Dermis blood vessel endothelial cell (primary cell): Measurements from ENCODE around the gene MUC5B. TPM values are rescaled to one million over a fixed set of nuclear protein-coding genes. Genes with fewer than 3 reads are reported as not detected.
"Not testable (repeated sequence)": the region's sequence is repeated elsewhere in the genome, so short reads cannot be mapped to it uniquely, and the experiment has no call there.

Source experiments
- DNase-seq: peaks from one replicate; pipeline ENCODE4 v3.0.0; 2010
- total RNA-seq: library from RNA; depleted of rRNA; stranded (reverse); fragments of >200 nt; gene quantifications from 2 replicates; pipeline ENCODE4 v1.2.3, GENCODE V29; 2014

The MUC5B gene
- total RNA-seq, 1 donor from 2014 or later, result not detected

- DNase-seq, result no peak
These were observed 11.3 kb downstream of the MUC5B start for GRCh38 chr11:1234054-1234720.

GRCh38 chr11:1234771-1235305, 12.0 kb downstream of the MUC5B start:
- no peak for DNase-seq

- no peak for DNase-seq
These were observed 12.5 kb downstream of the MUC5B start for GRCh38 chr11:1235306-1235900.

- DNase-seq, result no peak
These were observed 13.0 kb downstream of the MUC5B start for GRCh38 chr11:1235901-1236315.

- DNase-seq, result no peak
These were observed 13.7 kb downstream of the MUC5B start for GRCh38 chr11:1236316-1237127.

- no peak for DNase-seq
These were observed 14.3 kb downstream of the MUC5B start for GRCh38 chr11:1237128-1237580.

GRCh38 chr11:1237851-1238250, 15.0 kb downstream of the MUC5B start:
- DNase-seq, result no peak

GRCh38 chr11:1238767-1239595, 16.1 kb downstream of the MUC5B start:
- no peak for DNase-seq

- DNase-seq, result no peak
These were observed 16.8 kb downstream of the MUC5B start for GRCh38 chr11:1239596-1240205.

GRCh38 chr11:1240771-1241170, 17.9 kb downstream of the MUC5B start:
- DNase-seq, result no peak

GRCh38 chr11:1241706-1242105, 18.8 kb downstream of the MUC5B start:
- no peak for DNase-seq

- DNase-seq, result no peak
These were observed 19.4 kb downstream of the MUC5B start for GRCh38 chr11:1242289-1242688.

GRCh38 chr11:1242751-1243150, 19.9 kb downstream of the MUC5B start:
- not testable (repeated sequence) for DNase-seq

- DNase-seq, result not testable (repeated sequence)
These were observed 20.7 kb downstream of the MUC5B start for GRCh38 chr11:1243521-1243920.

- DNase-seq, result not testable (repeated sequence)
These were observed 21.7 kb downstream of the MUC5B start for GRCh38 chr11:1244557-1244956.

GRCh38 chr11:1245717-1246116, 22.9 kb downstream of the MUC5B start:
- DNase-seq, result not testable (repeated sequence)

- DNase-seq, result not testable (repeated sequence)
These were observed 23.4 kb downstream of the MUC5B start for GRCh38 chr11:1246301-1246700.

- not testable (repeated sequence) for DNase-seq
These were observed 24.2 kb downstream of the MUC5B start for GRCh38 chr11:1247026-1247425.

- DNase-seq, result not testable (repeated sequence)
These were observed 26.1 kb downstream of the MUC5B start for GRCh38 chr11:1248951-1249350.

GRCh38 chr11:1250411-1250810, 27.5 kb downstream of the MUC5B start:
- not testable (repeated sequence) for DNase-seq

- DNase-seq, result no peak
These were observed 28.4 kb downstream of the MUC5B start for GRCh38 chr11:1251236-1251770.
